ENCODE measurements around the gene TTYH2. TPM values are rescaled to one million over a fixed set of nuclear protein-coding genes. Genes with fewer than 3 reads are reported as not detected.
A peak's percentile ranks its signal among the peaks of the same experiment; 100 is the strongest.

The TTYH2 gene
- polyA plus RNA-seq, 4 donors, result 0.27 to 50.6 (median 2.0) TPM; not detected in 1

DNA sequence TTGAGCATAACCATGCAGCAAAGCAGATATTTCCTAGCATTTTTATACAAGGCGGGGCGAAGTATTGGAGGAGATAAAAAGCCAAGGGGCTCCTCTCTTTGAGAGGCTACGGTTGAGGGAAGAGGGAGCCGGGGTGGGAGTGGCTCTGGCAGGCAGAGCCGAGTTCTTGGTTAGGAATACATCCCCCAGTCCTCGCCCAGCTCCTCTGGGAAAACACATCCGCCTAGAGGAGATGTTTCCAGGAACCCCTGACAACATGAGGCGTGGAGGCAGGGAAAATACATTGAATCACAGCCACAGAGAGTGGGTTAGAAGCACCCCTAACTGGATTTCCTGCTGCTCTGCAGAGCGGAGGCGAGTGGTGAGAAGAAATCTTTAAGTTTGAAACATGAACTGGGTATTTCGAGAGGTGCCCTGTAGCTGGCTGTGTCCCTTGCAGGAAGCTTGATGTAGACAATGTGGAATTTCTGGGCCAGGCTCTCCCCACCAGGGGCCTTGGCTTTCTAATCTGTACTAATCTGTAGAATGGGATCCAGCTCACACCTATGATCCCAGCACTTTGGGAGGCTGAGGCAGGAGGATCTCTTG, 27.3 kb downstream of the TTYH2 start:
- H3K27me3 ChIP-seq (ENCODE audit: control insufficient read depth in 3 of 3, insufficient read depth in 3 of 3, low read length in 3 of 3), result no peaks in the 10 kb centered on the region
- H3K4me1 ChIP-seq (ENCODE audit: control insufficient read depth in 3 of 3, insufficient read depth in 2 of 3, low read depth in 1 of 3, low read length in 2 of 3), result no peaks in the 10 kb centered on the region
- DNase-seq, result peak in 1 of 2 donors; percentile 19
- no peaks in the 10 kb centered on the region for H3K9me3 ChIP-seq (ENCODE audit: control insufficient read depth in 2 of 2, insufficient read depth in 1 of 2, low read depth in 1 of 2, low read length in 1 of 2)
- WGBS, 3 donors, result 51 to 55% (median 52%) methylated on average over 11 of the region's 11 CpGs
- H3K27ac ChIP-seq (ENCODE audit: low read depth in 1 of 3, low read length in 2 of 3), result no peak overlapping the region
- no peak overlapping the region for H3K4me3 ChIP-seq (ENCODE audit: low read depth in 1 of 3, low read length in 3 of 3)
- peaks cover 0 to 59% (median 0%) of the 10 kb centered on the region in 3 donors for H3K36me3 ChIP-seq (ENCODE audit: control insufficient read depth in 3 of 3, insufficient read depth in 2 of 3, low read depth in 1 of 3, low read length in 3 of 3)
- no peak for FAIRE-seq

- no peaks in the 10 kb centered on the region for H3K9me3 ChIP-seq (ENCODE audit: control insufficient read depth in 2 of 2, insufficient read depth in 1 of 2, low read depth in 1 of 2, low read length in 1 of 2)
- DNase-seq (no peak), FAIRE-seq (no peak)
- WGBS, 3 donors, result 59 to 62% (median 61%) methylated on average over 10 of the region's 10 CpGs
- peaks cover 0 to 60% (median 0%) of the 10 kb centered on the region in 3 donors for H3K36me3 ChIP-seq (ENCODE audit: control insufficient read depth in 3 of 3, insufficient read depth in 2 of 3, low read depth in 1 of 3, low read length in 3 of 3)
- H3K27me3 ChIP-seq (ENCODE audit: control insufficient read depth in 3 of 3, insufficient read depth in 3 of 3, low read length in 3 of 3), result no peaks in the 10 kb centered on the region
- no peaks in the 10 kb centered on the region for H3K4me1 ChIP-seq (ENCODE audit: control insufficient read depth in 3 of 3, insufficient read depth in 2 of 3, low read depth in 1 of 3, low read length in 2 of 3)
- H3K4me3 ChIP-seq (ENCODE audit: low read depth in 1 of 3, low read length in 3 of 3), result no peak overlapping the region
- no peak overlapping the region for H3K27ac ChIP-seq (ENCODE audit: low read depth in 1 of 3, low read length in 2 of 3)
Measured at GRCh38 chr17:74241431-74241830, 28.1 kb downstream of the TTYH2 start.

- Histone ChIP-seq H3K9me3 (ENCODE audit: control insufficient read depth in 2 of 2, insufficient read depth in 1 of 2, low read depth in 1 of 2, low read length in 1 of 2) (no peaks in the 10 kb centered on the region), H3K4me3 (ENCODE audit: low read depth in 1 of 3, low read length in 3 of 3) (no peak overlapping the region), H3K4me1 (ENCODE audit: control insufficient read depth in 3 of 3, insufficient read depth in 2 of 3, low read depth in 1 of 3, low read length in 2 of 3) (no peaks in the 10 kb centered on the region), H3K27ac (ENCODE audit: low read depth in 1 of 3, low read length in 2 of 3) (no peak overlapping the region), H3K36me3 (ENCODE audit: control insufficient read depth in 3 of 3, insufficient read depth in 2 of 3, low read depth in 1 of 3, low read length in 3 of 3) (peaks cover 0 to 56% (median 0%) of the 10 kb centered on the region in 3 donors), H3K27me3 (ENCODE audit: control insufficient read depth in 3 of 3, insufficient read depth in 3 of 3, low read length in 3 of 3) (no peaks in the 10 kb centered on the region)
- DNase-seq (no peak), FAIRE-seq (no peak)
- WGBS, 3 donors, result 46 to 80% (median 78%) methylated on average over 2 of the region's 2 CpGs
Measured at GRCh38 chr17:74241847-74242246, 28.5 kb downstream of the TTYH2 start.

DNA sequence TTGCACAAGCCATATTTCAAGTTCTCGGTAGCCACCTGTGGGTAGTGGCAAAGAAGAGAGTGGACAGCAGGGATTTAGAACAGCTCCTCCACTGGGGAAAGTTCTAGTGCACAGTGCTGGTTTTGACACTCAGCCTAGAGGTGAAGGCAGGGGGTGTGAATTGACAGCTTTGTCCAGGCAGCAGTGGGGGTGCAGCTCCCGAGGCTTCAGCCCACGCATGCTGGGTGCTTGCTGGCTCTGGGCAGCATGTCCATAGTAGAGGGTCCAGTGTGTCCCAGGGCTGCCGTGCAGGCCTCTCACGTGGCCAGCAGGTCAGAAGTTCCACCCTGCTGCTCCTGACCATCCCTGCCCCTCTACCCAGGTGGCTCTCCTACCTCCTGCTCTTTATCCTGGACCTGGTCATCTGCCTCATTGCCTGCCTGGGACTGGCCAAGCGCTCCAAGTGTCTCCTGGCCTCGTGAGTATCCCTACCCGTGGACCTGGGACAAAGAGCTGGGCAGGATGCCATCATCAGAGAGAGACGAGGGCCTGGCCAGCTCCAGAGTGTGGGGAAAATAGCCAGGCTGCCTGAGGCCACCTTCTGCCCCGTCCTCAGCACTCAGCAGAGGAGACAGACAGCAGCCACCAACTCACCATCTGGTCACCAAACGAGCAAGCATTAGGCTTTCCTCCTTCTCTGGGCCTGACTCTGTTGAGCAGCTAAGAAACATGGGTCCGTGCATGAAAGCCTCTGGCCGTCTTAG, 29.8 kb downstream of the TTYH2 start:
- no peak overlapping the region for H3K4me3 ChIP-seq (ENCODE audit: low read depth in 1 of 3, low read length in 3 of 3)
- H3K27ac ChIP-seq (ENCODE audit: low read depth in 1 of 3, low read length in 2 of 3), result no peak overlapping the region
- no peaks in the 10 kb centered on the region for H3K27me3 ChIP-seq (ENCODE audit: control insufficient read depth in 3 of 3, insufficient read depth in 3 of 3, low read length in 3 of 3)
- H3K9me3 ChIP-seq (ENCODE audit: control insufficient read depth in 2 of 2, insufficient read depth in 1 of 2, low read depth in 1 of 2, low read length in 1 of 2), result no peaks in the 10 kb centered on the region
- WGBS, 3 donors, result 62 to 80% (median 72%) methylated on average over 13 of the region's 13 CpGs
- H3K4me1 ChIP-seq (ENCODE audit: control insufficient read depth in 3 of 3, insufficient read depth in 2 of 3, low read depth in 1 of 3, low read length in 2 of 3), result no peaks in the 10 kb centered on the region
- DNase-seq, result no peak
- no peak for FAIRE-seq
- H3K36me3 ChIP-seq (ENCODE audit: control insufficient read depth in 3 of 3, insufficient read depth in 2 of 3, low read depth in 1 of 3, low read length in 3 of 3), result peaks cover 0 to 55% (median 0%) of the 10 kb centered on the region in 3 donors

DNA sequence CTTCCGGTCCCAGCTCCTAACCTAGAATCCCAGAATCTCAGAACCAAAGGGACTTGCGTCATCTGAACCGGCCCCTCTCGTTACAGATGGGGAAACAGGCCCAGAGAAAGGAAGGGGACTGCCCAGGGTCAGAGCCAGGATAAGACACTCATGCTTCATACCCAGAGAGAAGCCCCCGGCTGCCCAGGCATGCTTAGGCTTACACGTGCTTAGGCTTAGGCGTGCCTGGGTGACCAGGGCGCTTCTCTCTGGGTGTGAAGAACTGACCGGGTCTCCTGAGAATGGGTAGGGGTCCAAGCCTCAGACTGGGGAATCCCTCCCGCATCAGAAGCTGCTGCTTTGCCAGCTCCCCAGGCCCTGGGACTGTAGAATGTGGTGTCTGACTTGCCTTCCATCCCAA, 30.8 kb downstream of the TTYH2 start:
- H3K27me3 ChIP-seq (ENCODE audit: control insufficient read depth in 3 of 3, insufficient read depth in 3 of 3, low read length in 3 of 3), result no peaks in the 10 kb centered on the region
- H3K36me3 ChIP-seq (ENCODE audit: control insufficient read depth in 3 of 3, insufficient read depth in 2 of 3, low read depth in 1 of 3, low read length in 3 of 3), result peaks cover 0 to 54% (median 0%) of the 10 kb centered on the region in 3 donors
- no peaks in the 10 kb centered on the region for H3K9me3 ChIP-seq (ENCODE audit: control insufficient read depth in 2 of 2, insufficient read depth in 1 of 2, low read depth in 1 of 2, low read length in 1 of 2)
- 91 to 95% (median 94%) methylated on average over 10 of the region's 10 CpGs for WGBS, 3 donors
- H3K27ac ChIP-seq (ENCODE audit: low read depth in 1 of 3, low read length in 2 of 3), result no peak overlapping the region
- FAIRE-seq, result no peak
- DNase-seq, result no peak
- no peak overlapping the region for H3K4me3 ChIP-seq (ENCODE audit: low read depth in 1 of 3, low read length in 3 of 3)
- no peaks in the 10 kb centered on the region for H3K4me1 ChIP-seq (ENCODE audit: control insufficient read depth in 3 of 3, insufficient read depth in 2 of 3, low read depth in 1 of 3, low read length in 2 of 3)

GRCh38 chr17:74244548-74244947, 31.2 kb downstream of the TTYH2 start:
- DNase-seq (peak in 1 of 2 donors; percentile 8), FAIRE-seq (no peak)
- Histone ChIP-seq H3K4me3 (ENCODE audit: low read depth in 1 of 3, low read length in 3 of 3) (no peak overlapping the region), H3K36me3 (ENCODE audit: control insufficient read depth in 3 of 3, insufficient read depth in 2 of 3, low read depth in 1 of 3, low read length in 3 of 3) (peaks cover 0 to 54% (median 0%) of the 10 kb centered on the region in 3 donors), H3K27ac (ENCODE audit: low read depth in 1 of 3, low read length in 2 of 3) (no peak overlapping the region), H3K27me3 (ENCODE audit: control insufficient read depth in 3 of 3, insufficient read depth in 3 of 3, low read length in 3 of 3) (no peaks in the 10 kb centered on the region), H3K4me1 (ENCODE audit: control insufficient read depth in 3 of 3, insufficient read depth in 2 of 3, low read depth in 1 of 3, low read length in 2 of 3) (no peaks in the 10 kb centered on the region), H3K9me3 (ENCODE audit: control insufficient read depth in 2 of 2, insufficient read depth in 1 of 2, low read depth in 1 of 2, low read length in 1 of 2) (no peaks in the 10 kb centered on the region)
- WGBS, 3 donors, result 65 to 77% (median 68%) methylated on average over 6 of the region's 6 CpGs

GRCh38 chr17:74245145-74245831, 31.9 kb downstream of the TTYH2 start:
- Histone ChIP-seq H3K9me3 (ENCODE audit: control insufficient read depth in 2 of 2, insufficient read depth in 1 of 2, low read depth in 1 of 2, low read length in 1 of 2) (no peaks in the 10 kb centered on the region), H3K27me3 (ENCODE audit: control insufficient read depth in 3 of 3, insufficient read depth in 3 of 3, low read length in 3 of 3) (no peaks in the 10 kb centered on the region), H3K4me1 (ENCODE audit: control insufficient read depth in 3 of 3, insufficient read depth in 2 of 3, low read depth in 1 of 3, low read length in 2 of 3) (no peaks in the 10 kb centered on the region), H3K36me3 (ENCODE audit: control insufficient read depth in 3 of 3, insufficient read depth in 2 of 3, low read depth in 1 of 3, low read length in 3 of 3) (peaks cover 0 to 58% (median 0%) of the 10 kb centered on the region in 3 donors), H3K27ac (ENCODE audit: low read depth in 1 of 3, low read length in 2 of 3) (no peak overlapping the region), H3K4me3 (ENCODE audit: low read depth in 1 of 3, low read length in 3 of 3) (no peak overlapping the region)
- FAIRE-seq, result no peak
- 48 to 63% (median 55%) methylated on average over 20 to 21 of the region's 21 CpGs for WGBS, 3 donors
- peak in 1 of 2 donors; percentile 24 for DNase-seq

GRCh38 chr17:74245871-74246270, 32.5 kb downstream of the TTYH2 start:
- Histone ChIP-seq H3K36me3 (ENCODE audit: control insufficient read depth in 3 of 3, insufficient read depth in 2 of 3, low read depth in 1 of 3, low read length in 3 of 3) (peaks cover 0 to 61% (median 0%) of the 10 kb centered on the region in 3 donors), H3K27me3 (ENCODE audit: control insufficient read depth in 3 of 3, insufficient read depth in 3 of 3, low read length in 3 of 3) (no peaks in the 10 kb centered on the region), H3K4me3 (ENCODE audit: low read depth in 1 of 3, low read length in 3 of 3) (no peak overlapping the region), H3K9me3 (ENCODE audit: control insufficient read depth in 2 of 2, insufficient read depth in 1 of 2, low read depth in 1 of 2, low read length in 1 of 2) (no peaks in the 10 kb centered on the region), H3K4me1 (ENCODE audit: control insufficient read depth in 3 of 3, insufficient read depth in 2 of 3, low read depth in 1 of 3, low read length in 2 of 3) (no peaks in the 10 kb centered on the region), H3K27ac (ENCODE audit: low read depth in 1 of 3, low read length in 2 of 3) (no peak overlapping the region)
- FAIRE-seq (no peak), DNase-seq (no peak)
- 49 to 73% (median 62%) methylated on average over 5 of the region's 5 CpGs for WGBS, 3 donors

Measured in small intestine (tissue), 7 donors.